K562 (cell line): ENCODE data around the gene IRF3. TPM values are rescaled to one million over a fixed set of nuclear protein-coding genes. Genes with fewer than 3 reads are reported as not detected.
A peak's percentile ranks its signal among the peaks of the same experiment; 100 is the strongest.

Experiments
- ATAC-seq: fragments of 200-7000 bp; cut with Tn5 transposase; 3 replicates; pipeline ENCODE4 v1.9.1; 2020; ENCODE audit warnings: moderate library complexity
- BruUV-seq: library from RNA; stranded (reverse); fragments of 400-500 nt; replicated peaks from 2 replicates; lab custom pipeline; 2021; lab: Mats Ljungman, UMichigan
- CTCF ChIA-PET: fragments of 300-600 bp; formaldehyde crosslinking; extraction: SDS; loops from one replicate; lab custom pipeline; 2021; ENCODE audit warnings: low intra/inter-chr PET ratio; lab: Yijun Ruan, JAX
- POLR2A ChIA-PET: fragments of 300-600, 350-650 bp; sonication (Branson Sonifier 250); formaldehyde crosslinking; extraction: SDS; loops from one replicate; lab custom pipeline; 2021; ENCODE audit warnings: antibody characterized with exemption, inconsistent platforms; lab: Yijun Ruan, JAX
- DNase-seq, 4 experiments: peaks; one replicate each; pipeline versions ENCODE4 v3.0.0 to v3.0.0-alpha.2; 2011 to 2018; ENCODE audit warnings: low spot score in 3 of 4, mixed read lengths in 3 of 4; ENCODE audit errors: extremely low read depth in 1 of 4
- FAIRE-seq: peaks from 2 replicates; lab custom pipeline; 2011; peaks lifted over from hg19 to GRCh38; lab: Jason Lieb, UNC
- H2AFZ ChIP-seq: 2 replicates; pipeline ENCODE4 v1.6.0; 2011; ENCODE audit warnings: low read depth, low read length, control low read depth, inconsistent platforms
- H3K27ac ChIP-seq: fragments of 200-600 bp; 3 replicates; pipeline ENCODE4 v1.8.0; 2011; ENCODE audit warnings: low read depth, mild to moderate bottlenecking, control low read depth, inconsistent platforms, low read length, moderate library complexity, mixed read lengths; ENCODE audit errors: extremely low read depth
- H3K27me3 ChIP-seq, 2 experiments: fragments of 300-600 bp in 1 of 2; 2 replicates in 1 of 2; 3 replicates in 1 of 2; pipeline versions ENCODE4 v1.6.0 to v1.8.0; 2011; ENCODE audit warnings: inconsistent platforms in 2 of 2, low read length in 2 of 2, mild to moderate bottlenecking in 1 of 2, mixed read lengths in 1 of 2, moderate library complexity in 1 of 2; ENCODE audit not compliant: control insufficient read depth in 2 of 2, insufficient read depth in 2 of 2
- H3K36me3 ChIP-seq: fragments of 300-600 bp; 3 replicates; pipeline ENCODE4 v1.8.0; 2011; ENCODE audit warnings: mild to moderate bottlenecking, low read length, inconsistent platforms; ENCODE audit not compliant: control insufficient read depth, insufficient read depth
- H3K4me1 ChIP-seq, 2 experiments: fragments of 200-600 bp in 1 of 2; replicated peaks in 1 of 2; 2 replicates in 1 of 2; 3 replicates in 1 of 2; pipeline versions ENCODE4 v1.5.1 to v1.8.0; 2011; ENCODE audit warnings: inconsistent platforms in 2 of 2, low read length in 2 of 2, mild to moderate bottlenecking in 1 of 2, mixed read lengths in 1 of 2, moderate library complexity in 1 of 2; ENCODE audit not compliant: control insufficient read depth in 2 of 2, insufficient read depth in 2 of 2
- H3K4me2 ChIP-seq: 2 replicates; pipeline ENCODE4 v1.6.1; 2011; ENCODE audit warnings: low read length, control low read depth, inconsistent platforms, mixed read lengths; ENCODE audit not compliant: insufficient read depth
- H3K4me3 ChIP-seq: fragments of 200-600 bp; sonication (generic), shearing (Covaris generic); 2 replicates; pipeline ENCODE4 v1.5.1; 2016; ENCODE audit warnings: control low read depth, inconsistent platforms
- H3K79me2 ChIP-seq: fragments of 200-600 bp; 3 replicates; pipeline ENCODE4 v1.8.0; 2011; ENCODE audit warnings: low read length, inconsistent platforms; ENCODE audit not compliant: control insufficient read depth, insufficient read depth
- H3K9ac ChIP-seq, 2 experiments: 2 replicates each; pipeline versions ENCODE4 v1.6.0 to v1.6.1; 2011; ENCODE audit warnings: low read depth in 2 of 2, low read length in 2 of 2, control low read depth in 1 of 2, inconsistent platforms in 1 of 2, mild to moderate bottlenecking in 1 of 2, mixed read lengths in 1 of 2; ENCODE audit not compliant: insufficient read depth in 1 of 2
- H3K9me1 ChIP-seq: one replicate; pipeline ENCODE4 v1.6.0; 2011; ENCODE audit warnings: inconsistent platforms, mild to moderate bottlenecking, low read length, moderate library complexity; ENCODE audit not compliant: control insufficient read depth, insufficient read depth
- H3K9me3 ChIP-seq: replicated peaks from 2 replicates; pipeline ENCODE4 v1.5.1; 2011; ENCODE audit warnings: low read depth, low read length, inconsistent platforms; ENCODE audit not compliant: control insufficient read depth, insufficient read depth
- H4K20me1 ChIP-seq: replicated peaks from 2 replicates; pipeline ENCODE4 v1.6.1; 2011; ENCODE audit warnings: low read length, inconsistent platforms, mixed read lengths; ENCODE audit not compliant: control insufficient read depth, insufficient read depth
- E2F6 ChIP-seq, 2 experiments: IDR thresholded peaks; 2 replicates each; pipeline ENCODE4 v1.6.1; 2011; ENCODE audit warnings: borderline replicate concordance in 1 of 2, control low read depth in 1 of 2, low read depth in 1 of 2, low read length in 1 of 2, mild to moderate bottlenecking in 1 of 2, mixed read lengths in 1 of 2, moderate library complexity in 1 of 2; ENCODE audit not compliant: insufficient read depth in 1 of 2, insufficient read length in 1 of 2, poor library complexity in 1 of 2, severe bottlenecking in 1 of 2; ENCODE audit errors: extremely low read depth in 1 of 2
- HMG20B ChIP-seq: fragments of 250-450 bp; sonication (Bioruptor Pico); IDR thresholded peaks from 2 replicates; pipeline ENCODE4 v1.5.0; 2021; ENCODE audit warnings: mild to moderate bottlenecking
- L3MBTL2 ChIP-seq: fragments of 450-650 bp; IDR thresholded peaks from 2 replicates; pipeline ENCODE4 v1.6.1; 2016; ENCODE audit warnings: mild to moderate bottlenecking, moderate library complexity
- PATZ1 ChIP-seq: fragments of 250-450 bp; sonication (Bioruptor Pico); IDR thresholded peaks from 2 replicates; pipeline ENCODE4 v1.5.0; 2020; ENCODE audit warnings: mild to moderate bottlenecking, borderline replicate concordance
- POLR3A ChIP-seq: IDR thresholded peaks from 2 replicates; pipeline ENCODE4 v1.6.1; 2011; ENCODE audit warnings: borderline replicate concordance, mild to moderate bottlenecking, moderate library complexity; ENCODE audit not compliant: insufficient read length, insufficient read depth; ENCODE audit errors: extremely low read depth
- ZBTB1 ChIP-seq: sonication (generic); formaldehyde crosslinking; IDR thresholded peaks from 2 replicates; pipeline ENCODE4 v1.8.1; 2023; ENCODE audit warnings: missing genetic modification reagents, low read depth, mild to moderate bottlenecking, borderline replicate concordance
- WGBS: fragments of 100-300 bp; shearing (Covaris generic); methylation state at CpG from one replicate; pipeline ENCODE4 v1.1.6; 2016; ENCODE audit warnings: low coverage, mixed read lengths; ENCODE audit not compliant: insufficient coverage; ENCODE audit errors: missing lambda C conversion rate; 5-methylcytosine and 5-hydroxymethylcytosine counted together
- in situ Hi-C: fragments of 300-500 bp; cut with MboI; formaldehyde crosslinking; loops from 4 replicates; pipeline ENCODE4 v1.15.0; 2018; ENCODE audit warnings: inconsistent platforms, mixed read lengths
- intact Hi-C: fragments of 100-400 bp; cut with micrococcal nuclease; formaldehyde crosslinking; loops from 2 replicates; pipeline ENCODE4 v1.14.2; 2022
- polyA plus RNA-seq, 8 experiments: library from polyadenylated mRNA; depleted of rRNA in 4 of 8; stranded (reverse) in 5 of 8; unstranded in 3 of 8; fragments of >200 nt; fragmentation: Nextera tagmentation in 2 of 8; fragmentation: Illumina TruSeq in 1 of 8; extraction: Ambion mirVana in 2 of 8; extraction: Trizol in 1 of 8; gene quantifications; 2 replicates each; pipeline versions ENCODE4 v1.2.1 to v1.2.3, GENCODE V29; 2011 to 2014; ENCODE audit warnings: inconsistent platforms in 1 of 8, missing spikeins in 1 of 8
- total RNA-seq, 7 experiments: library from RNA; depleted of rRNA in 6 of 7; stranded (reverse); fragments of >200 nt in 6 of 7; fragmentation: Illumina TruSeq in 2 of 7; extraction: Trizol in 2 of 7; gene quantifications; 2 replicates each; pipeline versions ENCODE4 v1.2.1 to v1.2.3, GENCODE V29; 2011 to 2021; ENCODE audit warnings: low replicate concordance in 1 of 7
- TF ChIP-seq, protein P1 (sequence below): fragments of 450-650 bp; IDR thresholded peaks from 2 replicates; pipeline ENCODE4 v1.7.1; 2018; ENCODE audit warnings: mild to moderate bottlenecking, low read depth; ENCODE audit not compliant: partially characterized antibody
- TF ChIP-seq, protein P2 (sequence below): fragments of 450-650 bp; IDR thresholded peaks from 2 replicates; pipeline ENCODE4 v1.6.1; 2017; ENCODE audit warnings: antibody characterized with exemption, mild to moderate bottlenecking
- TF ChIP-seq, protein P3 (sequence below): sonication (generic); formaldehyde crosslinking; IDR thresholded peaks from 2 replicates; pipeline ENCODE4 v1.9.0; 2022; ENCODE audit warnings: mild to moderate bottlenecking, missing genetic modification reagents

The IRF3 gene
- total and polyA plus RNA-seq, 9 of the 15 experiments (the other 6 are each of a cell fraction or from before 2014, with no cell fraction given), result 7.5 to 145 (median 65.4) TPM

- H3K9me3 ChIP-seq, result no peaks in the 10 kb centered on the region
- H3K9me1 ChIP-seq, result no peaks in the 10 kb centered on the region
- intact Hi-C loops (no loop called here), in situ Hi-C loops (no loop called here)
- ATAC-seq, result peak; percentile 79
- no peak overlapping the region for H3K4me3 ChIP-seq
- peak in 2 of 4 experiments; percentile 49 for DNase-seq
- peak overlapping the region; percentile 94 for H2AFZ ChIP-seq
- POLR2A ChIA-PET, result interaction anchor here (0.9 kb wide), 1 partner anchor 8 kb away, joined by 4 read pairs; no protein-coding TSS in a partner anchor
- H3K27ac ChIP-seq, result peak overlapping the region; percentile 19; the same call in 2 of the 3 replicates
- CTCF ChIA-PET, result no interaction called here
- no peaks in the 10 kb centered on the region for H3K36me3 ChIP-seq
- peak overlapping the region; percentile 46; the same call in 1 of the 2 replicates for H3K4me2 ChIP-seq
- peak overlapping the region; percentile 52 to 80; a peak in 3 of 4 replicates for H3K9ac ChIP-seq
- peaks cover 10 to 17% of the 10 kb centered on the region in 2 experiments; a peak in 4 of 5 replicates for H3K4me1 ChIP-seq
- H4K20me1 ChIP-seq, result no peaks in the 10 kb centered on the region
- 38% methylated on average over 11 of the region's 11 CpGs for WGBS
- H3K27me3 ChIP-seq, result no peaks in the 10 kb centered on the region
- H3K79me2 ChIP-seq, result no peaks in the 10 kb centered on the region
- no TSS peak for BruUV-seq
- FAIRE-seq, result no peak
- TF ChIP-seq E2F6 (IDR thresholded peaks at IDR 0.05; ENCODE audit: borderline replicate concordance in 1 of 2, extremely low read depth in 1 of 2, insufficient read depth in 1 of 2, insufficient read length in 1 of 2, low read depth in 1 of 2, low read length in 1 of 2, poor library complexity in 1 of 2, severe bottlenecking in 1 of 2) (peak; percentile 35 to 55), L3MBTL2 (peak; percentile 70), ZBTB1 (no peak), PATZ1 (CRISPR knock-in tag) (no peak), HMG20B (no peak), POLR3A (no peak)
- TF ChIP-seq, protein P1, sequence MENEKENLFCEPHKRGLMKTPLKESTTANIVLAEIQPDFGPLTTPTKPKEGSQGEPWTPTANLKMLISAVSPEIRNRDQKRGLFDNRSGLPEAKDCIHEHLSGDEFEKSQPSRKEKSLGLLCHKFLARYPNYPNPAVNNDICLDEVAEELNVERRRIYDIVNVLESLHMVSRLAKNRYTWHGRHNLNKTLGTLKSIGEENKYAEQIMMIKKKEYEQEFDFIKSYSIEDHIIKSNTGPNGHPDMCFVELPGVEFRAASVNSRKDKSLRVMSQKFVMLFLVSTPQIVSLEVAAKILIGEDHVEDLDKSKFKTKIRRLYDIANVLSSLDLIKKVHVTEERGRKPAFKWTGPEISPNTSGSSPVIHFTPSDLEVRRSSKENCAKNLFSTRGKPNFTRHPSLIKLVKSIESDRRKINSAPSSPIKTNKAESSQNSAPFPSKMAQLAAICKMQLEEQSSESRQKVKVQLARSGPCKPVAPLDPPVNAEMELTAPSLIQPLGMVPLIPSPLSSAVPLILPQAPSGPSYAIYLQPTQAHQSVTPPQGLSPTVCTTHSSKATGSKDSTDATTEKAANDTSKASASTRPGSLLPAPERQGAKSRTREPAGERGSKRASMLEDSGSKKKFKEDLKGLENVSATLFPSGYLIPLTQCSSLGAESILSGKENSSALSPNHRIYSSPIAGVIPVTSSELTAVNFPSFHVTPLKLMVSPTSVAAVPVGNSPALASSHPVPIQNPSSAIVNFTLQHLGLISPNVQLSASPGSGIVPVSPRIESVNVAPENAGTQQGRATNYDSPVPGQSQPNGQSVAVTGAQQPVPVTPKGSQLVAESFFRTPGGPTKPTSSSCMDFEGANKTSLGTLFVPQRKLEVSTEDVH, result no peak
- TF ChIP-seq, protein P2, sequence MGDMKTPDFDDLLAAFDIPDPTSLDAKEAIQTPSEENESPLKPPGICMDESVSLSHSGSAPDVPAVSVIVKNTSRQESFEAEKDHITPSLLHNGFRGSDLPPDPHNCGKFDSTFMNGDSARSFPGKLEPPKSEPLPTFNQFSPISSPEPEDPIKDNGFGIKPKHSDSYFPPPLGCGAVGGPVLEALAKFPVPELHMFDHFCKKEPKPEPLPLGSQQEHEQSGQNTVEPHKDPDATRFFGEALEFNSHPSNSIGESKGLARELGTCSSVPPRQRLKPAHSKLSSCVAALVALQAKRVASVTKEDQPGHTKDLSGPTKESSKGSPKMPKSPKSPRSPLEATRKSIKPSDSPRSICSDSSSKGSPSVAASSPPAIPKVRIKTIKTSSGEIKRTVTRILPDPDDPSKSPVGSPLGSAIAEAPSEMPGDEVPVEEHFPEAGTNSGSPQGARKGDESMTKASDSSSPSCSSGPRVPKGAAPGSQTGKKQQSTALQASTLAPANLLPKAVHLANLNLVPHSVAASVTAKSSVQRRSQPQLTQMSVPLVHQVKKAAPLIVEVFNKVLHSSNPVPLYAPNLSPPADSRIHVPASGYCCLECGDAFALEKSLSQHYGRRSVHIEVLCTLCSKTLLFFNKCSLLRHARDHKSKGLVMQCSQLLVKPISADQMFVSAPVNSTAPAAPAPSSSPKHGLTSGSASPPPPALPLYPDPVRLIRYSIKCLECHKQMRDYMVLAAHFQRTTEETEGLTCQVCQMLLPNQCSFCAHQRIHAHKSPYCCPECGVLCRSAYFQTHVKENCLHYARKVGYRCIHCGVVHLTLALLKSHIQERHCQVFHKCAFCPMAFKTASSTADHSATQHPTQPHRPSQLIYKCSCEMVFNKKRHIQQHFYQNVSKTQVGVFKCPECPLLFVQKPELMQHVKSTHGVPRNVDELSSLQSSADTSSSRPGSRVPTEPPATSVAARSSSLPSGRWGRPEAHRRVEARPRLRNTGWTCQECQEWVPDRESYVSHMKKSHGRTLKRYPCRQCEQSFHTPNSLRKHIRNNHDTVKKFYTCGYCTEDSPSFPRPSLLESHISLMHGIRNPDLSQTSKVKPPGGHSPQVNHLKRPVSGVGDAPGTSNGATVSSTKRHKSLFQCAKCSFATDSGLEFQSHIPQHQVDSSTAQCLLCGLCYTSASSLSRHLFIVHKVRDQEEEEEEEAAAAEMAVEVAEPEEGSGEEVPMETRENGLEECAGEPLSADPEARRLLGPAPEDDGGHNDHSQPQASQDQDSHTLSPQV, result peak; percentile 50; the same call in 1 of the 2 replicates
- TF ChIP-seq, protein P3, sequence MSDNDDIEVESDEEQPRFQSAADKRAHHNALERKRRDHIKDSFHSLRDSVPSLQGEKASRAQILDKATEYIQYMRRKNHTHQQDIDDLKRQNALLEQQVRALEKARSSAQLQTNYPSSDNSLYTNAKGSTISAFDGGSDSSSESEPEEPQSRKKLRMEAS, result peak; percentile 80
Measured at GRCh38 chr19:49700563-49700962, 34.9 kb upstream of the IRF3 start.
